NCI-H1105 (cell line): ENCODE measurements around the gene LCTL.

ENCODE experiments used
- DNase-seq: peaks from one replicate; lab custom pipeline; 2025; lab: John Stamatoyannopoulos, UW

LCTL gene, protein sequence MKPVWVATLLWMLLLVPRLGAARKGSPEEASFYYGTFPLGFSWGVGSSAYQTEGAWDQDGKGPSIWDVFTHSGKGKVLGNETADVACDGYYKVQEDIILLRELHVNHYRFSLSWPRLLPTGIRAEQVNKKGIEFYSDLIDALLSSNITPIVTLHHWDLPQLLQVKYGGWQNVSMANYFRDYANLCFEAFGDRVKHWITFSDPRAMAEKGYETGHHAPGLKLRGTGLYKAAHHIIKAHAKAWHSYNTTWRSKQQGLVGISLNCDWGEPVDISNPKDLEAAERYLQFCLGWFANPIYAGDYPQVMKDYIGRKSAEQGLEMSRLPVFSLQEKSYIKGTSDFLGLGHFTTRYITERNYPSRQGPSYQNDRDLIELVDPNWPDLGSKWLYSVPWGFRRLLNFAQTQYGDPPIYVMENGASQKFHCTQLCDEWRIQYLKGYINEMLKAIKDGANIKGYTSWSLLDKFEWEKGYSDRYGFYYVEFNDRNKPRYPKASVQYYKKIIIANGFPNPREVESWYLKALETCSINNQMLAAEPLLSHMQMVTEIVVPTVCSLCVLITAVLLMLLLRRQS

DNA sequence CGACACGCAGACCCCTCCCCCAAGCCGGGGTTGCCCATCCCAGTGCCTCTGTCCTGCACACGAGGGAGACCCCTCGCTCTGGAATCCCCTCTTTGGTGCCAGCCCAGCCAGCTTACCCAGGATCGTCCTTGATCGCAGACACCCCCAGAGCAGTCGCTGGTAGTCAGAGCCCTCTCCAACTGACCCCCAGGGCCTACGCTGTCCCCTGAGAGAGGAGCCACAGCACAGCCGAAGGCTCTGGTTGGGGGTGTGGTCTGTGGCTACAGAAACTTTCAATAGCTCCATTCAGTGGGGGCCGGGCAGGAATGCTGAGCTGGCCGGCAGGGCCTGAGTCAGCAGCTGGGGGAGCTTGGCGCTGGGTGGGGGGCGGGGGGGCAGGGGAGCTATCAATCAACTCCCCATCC lies at the start of gene LCTL:
Gene LCTL, minus strand, starts transcription at position 258 of the 404 bp plus-strand sequence. CDS start 633 bp downstream, outside the sequence.
- no peak for DNase-seq

DNA sequence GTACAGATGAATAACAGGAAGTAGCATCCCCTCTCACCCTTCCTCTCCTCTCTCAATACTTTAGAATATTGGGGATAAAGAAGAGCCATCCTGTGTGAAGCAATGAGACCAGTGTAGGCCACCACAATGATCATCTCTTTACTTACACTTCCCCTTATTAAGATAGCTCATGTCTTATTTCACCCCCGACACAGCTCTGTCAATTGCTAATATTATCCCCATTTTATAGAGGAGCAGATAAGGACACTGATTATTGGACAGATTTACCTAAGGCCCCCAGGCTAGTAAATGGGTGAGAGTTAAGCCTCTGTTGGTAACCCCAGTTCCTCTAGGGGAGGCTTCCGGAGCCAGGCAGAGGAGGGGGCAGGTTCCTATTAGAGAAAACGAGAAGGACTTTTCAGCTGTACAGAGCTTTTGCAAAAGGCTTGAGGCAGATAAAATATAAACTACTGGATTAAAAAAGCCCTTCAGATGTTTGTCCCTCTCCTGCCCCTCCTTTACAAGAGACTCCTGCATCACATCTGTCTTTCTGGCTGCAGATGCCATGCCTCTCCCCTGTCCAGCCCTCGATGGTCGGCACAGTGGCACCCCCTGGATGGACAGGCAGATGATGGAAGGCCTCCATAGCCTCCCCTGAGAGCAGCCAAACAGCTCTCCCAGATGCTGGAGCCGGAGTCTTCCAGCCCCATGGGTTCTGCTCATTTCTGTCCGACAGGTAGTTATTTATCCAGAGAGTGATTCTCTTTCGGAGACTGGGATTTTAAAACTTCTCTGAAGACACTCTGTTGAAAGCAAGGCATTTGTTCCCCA lies 49.4 kb upstream of the LCTL start:
- no peak for DNase-seq

DNA sequence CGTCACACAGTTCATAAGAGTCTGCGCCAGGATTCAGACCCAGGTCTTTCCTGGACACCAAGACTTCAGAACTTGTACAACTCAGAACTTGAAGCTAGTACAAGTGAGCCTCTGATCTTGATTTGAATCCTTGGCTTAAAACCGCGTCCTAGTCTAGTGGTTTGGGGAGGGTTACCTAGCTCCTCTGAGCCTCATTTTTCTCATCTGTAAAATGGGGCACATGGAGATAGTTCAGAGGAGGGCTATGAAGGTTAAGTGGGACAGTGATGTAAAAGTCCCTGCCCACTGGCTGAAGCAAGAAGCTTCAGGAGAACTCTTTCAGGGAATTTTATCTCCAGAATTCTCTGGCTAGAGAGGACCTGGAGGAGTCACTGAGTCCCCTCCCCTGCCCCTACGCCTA lies 48.7 kb upstream of the LCTL start:
- no peak for DNase-seq

DNA sequence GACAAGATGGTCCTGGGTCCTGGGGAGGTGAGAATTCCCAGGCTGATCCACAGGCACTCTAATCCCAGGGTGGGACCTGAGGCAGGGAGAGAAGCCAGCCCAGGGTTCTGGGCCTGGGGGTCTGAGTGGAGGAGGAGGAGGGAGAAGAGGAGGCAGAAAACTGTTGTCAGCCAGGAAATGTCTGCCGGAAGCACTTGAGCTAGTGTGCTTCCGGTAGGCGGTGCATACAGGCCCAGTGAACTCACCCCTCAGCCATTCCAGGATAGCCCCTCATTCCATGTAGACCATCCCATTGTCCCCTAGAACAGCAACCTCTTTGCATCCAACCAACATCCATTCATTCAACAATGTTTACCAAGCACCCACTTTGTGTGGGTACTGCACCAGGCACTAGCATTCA lies 47.9 kb upstream of the LCTL start:
- no peak for DNase-seq

DNA sequence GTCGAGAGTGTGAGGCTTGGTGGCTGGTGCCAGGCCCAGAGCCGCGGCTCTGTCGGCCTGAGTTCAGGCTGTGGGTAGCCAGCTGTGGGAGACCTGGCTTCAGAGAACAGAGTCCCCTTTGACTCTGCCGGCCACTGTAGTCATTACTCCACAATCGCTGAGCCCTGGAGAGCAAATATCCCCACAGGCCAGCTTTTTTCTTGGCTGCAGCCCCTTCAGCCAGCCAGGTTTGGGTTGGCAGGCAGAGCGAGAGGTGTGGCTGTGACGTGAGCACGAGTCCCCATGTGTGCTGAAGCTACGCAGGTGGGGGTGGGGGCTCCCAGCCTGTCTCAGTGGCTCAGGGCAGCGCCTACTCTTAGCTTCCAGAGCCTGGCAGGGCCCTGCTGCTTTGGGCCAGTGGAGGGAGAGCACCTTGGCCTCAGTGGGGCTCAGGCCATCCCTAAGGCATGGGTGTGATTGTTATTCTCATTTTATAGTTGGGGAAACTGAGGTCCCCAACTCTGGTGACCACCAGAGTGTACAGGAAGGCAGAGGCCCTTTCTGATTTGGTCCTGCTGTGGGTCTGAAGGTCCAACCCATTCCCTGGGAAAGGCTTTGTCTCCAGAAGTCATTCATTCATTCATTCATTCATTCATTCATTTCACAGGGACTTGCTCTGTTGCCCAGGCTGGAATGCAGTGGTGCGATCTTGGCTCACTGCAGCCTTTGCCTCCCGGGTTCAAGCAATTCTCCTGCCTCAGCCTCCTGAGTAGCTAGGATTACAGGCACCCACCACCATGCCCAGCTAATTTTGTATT lies 45.7 kb upstream of the LCTL start:
- DNase-seq = no peak

DNA sequence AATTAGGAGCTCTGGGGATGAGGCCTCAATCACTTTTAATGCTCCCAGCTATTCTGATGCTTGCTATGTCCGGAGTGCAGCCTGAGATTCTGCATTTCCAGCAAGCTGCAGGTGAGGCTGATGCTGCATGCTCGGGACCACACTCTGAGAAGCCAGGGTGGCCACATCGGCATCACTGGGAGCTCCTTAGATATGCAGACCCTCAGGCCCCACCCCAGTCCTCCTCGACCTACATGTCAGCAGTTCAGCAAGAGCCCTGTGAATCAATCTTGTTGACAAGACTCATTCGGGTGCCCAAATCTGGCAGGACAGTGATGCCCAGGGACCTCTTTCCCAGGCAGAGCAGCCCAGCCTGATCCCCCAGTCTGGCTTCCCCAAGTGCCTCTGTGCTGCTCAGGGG lies 44.1 kb upstream of the LCTL start:
- DNase-seq = no peak

DNA sequence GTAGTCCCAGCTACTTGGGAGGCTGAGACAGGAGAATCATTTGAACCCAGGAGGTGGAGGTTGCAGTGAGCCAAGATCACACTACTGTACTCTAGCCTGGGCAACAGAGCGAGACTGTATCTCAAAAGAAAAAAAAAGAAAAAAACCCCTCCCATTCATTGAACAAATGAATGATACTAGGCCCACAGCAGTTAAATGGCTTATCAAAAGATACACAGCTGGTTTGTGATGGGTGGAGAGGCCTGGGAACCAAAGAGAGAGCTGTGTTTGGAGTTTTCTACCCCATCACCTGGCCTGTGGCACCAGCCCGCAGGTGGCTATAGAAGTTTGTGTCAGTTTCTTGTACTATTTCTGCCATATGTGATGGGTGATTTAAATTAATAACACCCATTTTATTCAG lies 43.1 kb upstream of the LCTL start:
- no peak for DNase-seq

DNA sequence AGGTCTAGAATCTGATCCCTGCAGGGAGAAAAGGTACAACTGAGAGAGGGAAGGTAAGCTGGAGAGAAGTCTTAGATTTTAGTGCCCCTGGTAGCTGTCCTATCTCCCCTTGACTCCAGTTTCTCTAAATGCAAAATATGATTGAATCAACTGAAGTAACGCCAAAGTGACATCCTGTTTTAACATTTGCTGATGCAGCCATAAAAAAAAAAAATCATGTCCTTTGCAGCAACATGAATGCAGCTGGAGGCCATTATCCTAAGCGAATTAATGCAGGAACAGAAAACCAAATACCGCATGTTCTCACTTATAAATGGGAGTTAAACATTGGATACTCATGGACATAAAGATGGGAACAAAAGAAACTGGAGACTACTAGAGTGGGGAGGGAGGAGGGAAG lies 42.4 kb upstream of the LCTL start:
- no peak for DNase-seq

DNA sequence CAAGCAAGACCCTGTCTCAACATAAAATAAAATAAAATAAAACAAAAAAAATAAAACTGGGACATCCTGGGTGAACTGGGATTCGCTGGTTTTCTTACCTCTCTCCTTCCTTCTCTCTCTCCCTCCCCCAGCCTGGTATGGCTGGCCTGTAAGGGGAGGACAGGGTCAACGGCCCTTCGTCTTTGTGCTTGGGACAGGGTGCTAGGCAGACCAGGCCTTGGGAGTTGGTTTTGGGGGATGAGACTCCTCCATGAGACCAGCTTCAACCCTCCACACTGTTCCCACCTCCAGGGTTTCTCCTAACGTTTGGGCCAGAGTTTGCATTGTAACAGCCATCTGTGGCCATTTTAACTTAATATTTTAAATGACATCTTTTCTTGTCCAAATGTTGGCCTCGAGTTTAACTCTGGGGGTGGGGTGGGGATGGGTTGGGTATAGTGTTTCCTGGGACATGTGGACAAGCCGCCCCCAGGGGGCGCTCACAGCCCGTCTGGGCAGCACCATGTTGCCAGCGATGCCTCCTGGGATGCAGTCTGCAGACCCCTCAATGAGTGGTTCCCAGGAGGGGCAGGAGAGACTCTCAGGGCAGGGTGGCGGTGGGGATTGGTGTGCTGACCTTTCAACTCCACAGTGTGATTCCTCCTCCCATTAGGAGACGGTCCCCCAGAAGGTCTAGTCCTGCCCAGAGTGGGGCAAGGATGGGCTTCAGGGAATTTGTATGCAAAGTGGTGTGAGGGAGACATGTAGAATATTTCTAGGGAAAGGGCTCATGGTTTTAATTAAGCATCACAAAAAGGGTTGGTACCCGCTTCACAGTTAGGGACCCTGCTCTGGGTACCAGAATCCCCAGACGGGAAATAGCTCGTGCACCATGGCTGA lies 37.7 kb upstream of the LCTL start:
- DNase-seq = peak; percentile 56

DNA sequence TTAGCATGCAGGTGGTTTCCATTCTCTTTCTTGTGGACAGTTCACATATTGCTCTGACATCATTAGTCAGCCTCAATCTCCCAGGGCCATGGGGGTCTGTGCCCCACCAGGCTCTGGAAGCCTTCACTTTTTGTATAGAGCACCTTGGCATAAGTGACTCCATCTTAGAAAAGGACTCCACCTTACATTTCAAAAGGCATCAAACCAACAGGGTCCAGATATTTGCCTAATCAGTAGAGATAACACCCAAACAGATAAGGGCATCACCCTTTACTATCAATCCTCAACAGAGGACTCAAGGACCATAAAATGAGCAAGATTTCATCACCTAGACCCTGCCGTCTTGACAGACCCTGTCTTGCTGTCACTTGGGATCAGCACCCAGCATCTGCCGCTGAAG lies 35.7 kb upstream of the LCTL start:
- no peak for DNase-seq

DNA sequence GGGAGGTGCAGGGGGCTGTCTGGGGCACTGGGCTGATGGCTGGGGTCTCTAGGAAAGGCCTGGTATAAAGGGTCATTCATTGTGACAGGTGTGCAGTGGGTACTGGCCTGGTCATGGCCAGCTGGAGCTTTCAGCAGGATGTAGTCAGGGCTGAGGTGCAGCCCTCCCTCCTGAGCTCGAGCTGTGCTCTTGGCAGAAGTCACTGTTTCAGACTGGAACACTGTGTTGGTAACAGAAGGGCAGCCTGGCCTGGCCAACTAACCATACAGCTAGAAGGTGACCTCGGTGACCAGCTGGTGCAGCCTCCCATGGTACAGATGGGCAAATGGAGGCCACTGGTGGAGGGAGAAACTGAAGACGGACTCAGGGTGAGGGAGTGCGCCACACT lies 34.4 kb upstream of the LCTL start:
- no peak for DNase-seq

DNA sequence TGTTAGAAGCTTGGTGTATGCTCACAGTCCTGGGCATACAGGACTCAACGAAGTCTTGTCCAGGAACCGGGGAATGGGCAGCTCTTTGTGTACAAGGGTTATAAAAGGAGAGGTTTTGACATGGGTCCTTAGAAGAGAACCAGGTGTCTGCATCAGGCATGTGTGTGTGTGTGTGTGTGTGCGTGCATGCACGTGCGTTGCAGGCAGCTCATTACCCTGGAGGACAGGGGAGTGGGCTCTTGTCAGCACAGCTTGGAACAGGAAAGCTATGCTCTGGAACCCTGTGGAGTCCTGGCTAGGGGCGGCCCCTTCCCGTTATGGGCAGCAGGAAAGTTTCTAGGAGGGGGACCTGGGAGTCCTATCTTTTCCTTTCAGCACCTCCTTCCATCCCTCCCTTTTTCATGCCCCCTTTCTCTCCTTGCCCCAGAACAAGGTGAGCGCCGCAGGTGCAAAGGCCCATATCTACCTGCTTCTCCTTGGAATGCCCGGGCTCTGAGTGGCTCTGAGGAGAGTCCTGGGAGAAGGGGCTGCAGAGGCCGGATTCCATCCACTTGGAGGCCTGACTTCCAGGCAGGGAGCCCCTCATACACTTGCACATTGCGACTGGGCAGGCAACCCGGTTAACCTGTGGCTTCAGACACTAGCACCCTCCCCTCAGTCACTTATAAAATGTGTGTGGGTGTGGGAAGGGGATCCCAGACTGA lies 33.9 kb upstream of the LCTL start:
- no peak for DNase-seq

DNA sequence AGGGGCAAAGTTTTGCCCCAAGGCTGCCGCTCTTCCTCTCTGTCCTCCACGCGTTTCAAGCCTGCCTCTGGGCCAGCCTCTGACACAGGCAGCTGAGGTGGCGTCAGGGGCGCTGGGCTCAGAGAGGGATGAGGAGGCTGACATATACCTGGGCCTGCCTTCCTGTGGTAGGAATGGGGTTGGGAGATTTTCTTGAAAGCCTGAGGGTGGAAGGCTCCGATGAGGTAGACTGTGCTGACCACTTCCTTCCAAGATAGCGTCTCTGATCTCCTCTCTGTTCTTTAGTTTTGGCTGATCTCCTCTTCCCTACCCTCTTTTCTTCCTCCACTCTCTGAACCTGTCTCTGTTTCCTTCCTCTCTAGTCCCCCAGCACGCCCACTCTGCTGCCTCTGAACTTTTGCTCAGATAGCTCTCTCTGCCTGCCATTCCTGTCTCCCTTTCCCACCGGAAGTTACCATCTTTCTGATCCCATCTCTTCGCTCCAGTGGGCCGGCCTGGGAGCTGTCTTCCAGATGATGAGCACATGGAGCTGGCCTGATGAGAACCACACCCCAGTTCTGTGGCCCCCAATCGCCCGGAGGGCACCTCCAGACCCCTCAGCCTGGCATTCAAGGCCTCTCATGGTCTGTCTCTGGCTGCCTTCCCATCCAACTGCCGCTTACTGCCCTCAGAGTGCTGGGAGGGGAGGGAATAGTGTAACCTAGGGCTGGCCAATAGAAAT lies 32.5 kb upstream of the LCTL start:
- DNase-seq = no peak

DNA sequence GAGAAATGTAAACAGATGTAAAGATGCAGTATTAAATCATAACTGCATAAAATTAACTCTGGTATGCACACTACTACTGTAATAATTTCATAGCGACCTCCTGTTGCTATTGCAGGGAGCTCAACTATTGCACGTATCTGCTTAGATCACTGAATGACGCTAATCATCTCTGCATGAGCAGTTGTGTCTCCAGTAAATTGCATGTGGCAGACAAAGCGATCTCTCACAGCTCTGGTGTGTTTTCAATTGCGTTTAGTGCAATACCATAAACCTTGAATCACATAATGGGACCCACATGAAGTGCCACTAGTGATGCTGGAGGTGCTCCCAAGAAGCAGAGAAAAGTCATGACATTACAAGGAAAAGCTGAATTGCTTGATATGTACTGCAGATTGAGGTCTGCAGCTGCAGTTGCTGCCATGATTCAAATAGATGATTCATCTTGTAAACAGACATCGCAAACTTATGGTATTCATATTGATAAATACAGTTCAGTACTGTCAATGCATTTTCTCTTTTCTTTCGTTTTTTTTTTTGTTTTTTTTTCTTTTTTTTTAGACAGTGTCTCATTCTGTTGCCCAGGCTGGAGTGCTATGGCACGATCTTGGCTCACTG lies 30.2 kb upstream of the LCTL start:
- DNase-seq = no peak

DNA sequence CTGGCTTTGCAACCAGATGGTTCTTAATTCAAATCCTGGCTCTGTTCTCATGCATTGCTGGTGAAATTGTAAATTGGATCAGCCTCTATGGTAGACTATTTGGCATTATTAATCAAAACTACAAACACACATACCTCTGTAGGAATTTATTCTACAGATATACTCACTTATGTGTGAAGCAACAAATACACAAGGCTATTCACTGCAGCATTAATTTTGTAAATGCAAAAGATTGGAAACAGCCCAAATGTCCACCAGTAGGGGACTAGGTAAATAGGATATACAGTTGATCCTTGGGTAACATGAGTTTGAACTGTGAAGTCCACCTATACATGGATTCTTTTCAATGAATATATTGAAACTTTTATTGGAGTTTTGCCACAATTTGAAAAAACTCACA lies 29.5 kb upstream of the LCTL start:
- no peak for DNase-seq

DNA sequence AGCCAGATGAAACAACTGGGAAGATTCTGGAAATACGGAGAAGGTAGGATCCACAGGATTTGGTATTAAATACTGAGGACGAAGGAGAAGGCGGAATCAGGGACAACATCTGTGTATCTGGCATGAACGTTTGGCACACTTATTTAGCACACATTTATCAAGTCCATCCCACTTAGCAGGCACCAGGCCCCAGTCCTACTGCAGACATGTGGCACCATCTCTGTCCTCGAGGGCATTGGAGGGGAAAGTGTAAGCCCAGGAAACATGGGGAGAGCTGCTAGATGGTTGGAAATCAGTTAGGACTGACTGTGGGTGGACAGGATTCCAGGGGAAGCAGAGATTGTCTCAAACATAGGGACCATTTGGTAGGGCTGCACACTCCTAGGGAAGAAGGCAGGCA lies 29.0 kb upstream of the LCTL start:
- no peak for DNase-seq

DNA sequence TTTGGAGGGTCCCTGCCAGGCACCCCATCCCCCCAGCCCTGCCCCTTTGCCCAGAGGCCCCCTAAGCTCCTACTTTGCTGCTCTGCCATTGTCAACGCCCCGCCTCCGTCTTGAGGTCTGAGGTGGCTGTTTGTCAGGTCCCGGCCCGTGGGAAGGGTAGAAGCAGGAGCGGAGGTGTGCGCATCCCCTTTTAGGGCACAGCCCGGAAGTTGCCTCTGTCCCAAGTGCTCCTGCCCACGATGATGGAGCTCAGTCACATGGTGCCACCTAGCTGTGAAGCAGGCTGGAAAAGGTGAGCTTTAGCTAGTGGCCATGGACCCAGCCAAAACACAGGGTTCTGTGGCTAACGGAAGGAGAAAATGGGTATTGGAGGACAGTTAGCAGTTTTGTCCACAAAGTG lies 28.5 kb upstream of the LCTL start:
- DNase-seq = no peak

DNA sequence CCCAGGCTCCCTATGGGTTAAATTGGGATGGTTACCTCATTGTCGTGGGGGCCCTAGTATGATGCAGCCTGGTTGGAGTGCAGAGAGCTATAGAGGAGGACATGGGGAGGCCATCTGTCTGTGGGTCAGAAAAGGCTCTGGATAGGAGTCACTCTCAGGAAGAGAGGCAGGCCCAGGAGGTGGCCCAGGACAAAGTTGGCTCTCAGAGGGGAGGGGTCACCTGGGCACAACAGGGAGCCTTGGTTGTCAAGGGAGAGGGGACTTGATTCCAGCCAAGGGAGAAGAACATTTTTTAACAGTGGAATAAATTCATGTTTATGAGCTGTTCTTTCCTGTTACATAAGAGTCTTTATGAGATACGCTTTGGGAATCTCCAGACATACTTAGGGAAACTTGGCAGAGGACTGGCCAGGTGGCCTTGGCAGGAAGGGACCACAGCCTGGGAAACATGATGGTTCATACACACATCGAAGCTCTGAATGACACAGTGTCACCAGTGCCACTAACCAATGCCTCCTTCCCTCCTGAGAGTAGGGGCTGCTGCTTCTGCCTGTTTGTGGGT lies 27.5 kb upstream of the LCTL start:
- DNase-seq = no peak
